K562 (cell line): Measurements from ENCODE around the gene SLC39A11. TPM values are rescaled to one million over a fixed set of nuclear protein-coding genes. Genes with fewer than 3 reads are reported as not detected.

ENCODE experiments used
- ATAC-seq: fragments of 200-7000 bp; cut with Tn5 transposase; 3 replicates; pipeline ENCODE4 v1.9.1; 2020; ENCODE audit warnings: moderate library complexity
- BruUV-seq: library from RNA; stranded (reverse); fragments of 400-500 nt; replicated peaks from 2 replicates; lab custom pipeline; 2021; lab: Mats Ljungman, UMichigan
- CTCF ChIA-PET: fragments of 300-600 bp; formaldehyde crosslinking; extraction: SDS; loops from one replicate; lab custom pipeline; 2021; ENCODE audit warnings: low intra/inter-chr PET ratio; lab: Yijun Ruan, JAX
- POLR2A ChIA-PET: fragments of 300-600, 350-650 bp; sonication (Branson Sonifier 250); formaldehyde crosslinking; extraction: SDS; loops from one replicate; lab custom pipeline; 2021; ENCODE audit warnings: antibody characterized with exemption, inconsistent platforms; lab: Yijun Ruan, JAX
- DNase-seq, 4 experiments: peaks; one replicate each; pipeline versions ENCODE4 v3.0.0 to v3.0.0-alpha.2; 2011 to 2018; ENCODE audit warnings: low spot score in 3 of 4, mixed read lengths in 3 of 4; ENCODE audit errors: extremely low read depth in 1 of 4
- FAIRE-seq: peaks from 2 replicates; lab custom pipeline; 2011; peaks lifted over from hg19 to GRCh38; lab: Jason Lieb, UNC
- H2AFZ ChIP-seq: 2 replicates; pipeline ENCODE4 v1.6.0; 2011; ENCODE audit warnings: low read depth, low read length, control low read depth, inconsistent platforms
- H3K27ac ChIP-seq: fragments of 200-600 bp; 3 replicates; pipeline ENCODE4 v1.8.0; 2011; ENCODE audit warnings: low read depth, mild to moderate bottlenecking, control low read depth, inconsistent platforms, low read length, moderate library complexity, mixed read lengths; ENCODE audit errors: extremely low read depth
- H3K27me3 ChIP-seq, 2 experiments: fragments of 300-600 bp in 1 of 2; 2 replicates in 1 of 2; 3 replicates in 1 of 2; pipeline versions ENCODE4 v1.6.0 to v1.8.0; 2011; ENCODE audit warnings: inconsistent platforms in 2 of 2, low read length in 2 of 2, mild to moderate bottlenecking in 1 of 2, mixed read lengths in 1 of 2, moderate library complexity in 1 of 2; ENCODE audit not compliant: control insufficient read depth in 2 of 2, insufficient read depth in 2 of 2
- H3K36me3 ChIP-seq: fragments of 300-600 bp; 3 replicates; pipeline ENCODE4 v1.8.0; 2011; ENCODE audit warnings: mild to moderate bottlenecking, low read length, inconsistent platforms; ENCODE audit not compliant: control insufficient read depth, insufficient read depth
- H3K4me1 ChIP-seq, 2 experiments: fragments of 200-600 bp in 1 of 2; replicated peaks in 1 of 2; 2 replicates in 1 of 2; 3 replicates in 1 of 2; pipeline versions ENCODE4 v1.5.1 to v1.8.0; 2011; ENCODE audit warnings: inconsistent platforms in 2 of 2, low read length in 2 of 2, mild to moderate bottlenecking in 1 of 2, mixed read lengths in 1 of 2, moderate library complexity in 1 of 2; ENCODE audit not compliant: control insufficient read depth in 2 of 2, insufficient read depth in 2 of 2
- H3K4me2 ChIP-seq: 2 replicates; pipeline ENCODE4 v1.6.1; 2011; ENCODE audit warnings: low read length, control low read depth, inconsistent platforms, mixed read lengths; ENCODE audit not compliant: insufficient read depth
- H3K4me3 ChIP-seq: fragments of 200-600 bp; sonication (generic), shearing (Covaris generic); 2 replicates; pipeline ENCODE4 v1.5.1; 2016; ENCODE audit warnings: control low read depth, inconsistent platforms
- H3K79me2 ChIP-seq: fragments of 200-600 bp; 3 replicates; pipeline ENCODE4 v1.8.0; 2011; ENCODE audit warnings: low read length, inconsistent platforms; ENCODE audit not compliant: control insufficient read depth, insufficient read depth
- H3K9ac ChIP-seq, 2 experiments: 2 replicates each; pipeline versions ENCODE4 v1.6.0 to v1.6.1; 2011; ENCODE audit warnings: low read depth in 2 of 2, low read length in 2 of 2, control low read depth in 1 of 2, inconsistent platforms in 1 of 2, mild to moderate bottlenecking in 1 of 2, mixed read lengths in 1 of 2; ENCODE audit not compliant: insufficient read depth in 1 of 2
- H3K9me1 ChIP-seq: one replicate; pipeline ENCODE4 v1.6.0; 2011; ENCODE audit warnings: inconsistent platforms, mild to moderate bottlenecking, low read length, moderate library complexity; ENCODE audit not compliant: control insufficient read depth, insufficient read depth
- H3K9me3 ChIP-seq: replicated peaks from 2 replicates; pipeline ENCODE4 v1.5.1; 2011; ENCODE audit warnings: low read depth, low read length, inconsistent platforms; ENCODE audit not compliant: control insufficient read depth, insufficient read depth
- H4K20me1 ChIP-seq: replicated peaks from 2 replicates; pipeline ENCODE4 v1.6.1; 2011; ENCODE audit warnings: low read length, inconsistent platforms, mixed read lengths; ENCODE audit not compliant: control insufficient read depth, insufficient read depth
- FOXJ2 ChIP-seq: fragments of 200-800 bp; sonication (Bioruptor generic); IDR thresholded peaks from 2 replicates; pipeline ENCODE4 v1.6.1; 2016; ENCODE audit warnings: missing genetic modification characterization, missing compliant biosample characterization
- ZNF79 ChIP-seq: fragments of 250-450 bp; sonication (Bioruptor Pico); IDR thresholded peaks from 2 replicates; pipeline ENCODE4 v1.4.0; 2020; ENCODE audit warnings: low read depth, mild to moderate bottlenecking, moderate library complexity
- WGBS: fragments of 100-300 bp; shearing (Covaris generic); methylation state at CpG from one replicate; pipeline ENCODE4 v1.1.6; 2016; ENCODE audit warnings: low coverage, mixed read lengths; ENCODE audit not compliant: insufficient coverage; ENCODE audit errors: missing lambda C conversion rate; 5-methylcytosine and 5-hydroxymethylcytosine counted together
- in situ Hi-C: fragments of 300-500 bp; cut with MboI; formaldehyde crosslinking; loops from 4 replicates; pipeline ENCODE4 v1.15.0; 2018; ENCODE audit warnings: inconsistent platforms, mixed read lengths
- intact Hi-C: fragments of 100-400 bp; cut with micrococcal nuclease; formaldehyde crosslinking; loops from 2 replicates; pipeline ENCODE4 v1.14.2; 2022
- polyA plus RNA-seq, 8 experiments: library from polyadenylated mRNA; depleted of rRNA in 4 of 8; stranded (reverse) in 5 of 8; unstranded in 3 of 8; fragments of >200 nt; fragmentation: Nextera tagmentation in 2 of 8; fragmentation: Illumina TruSeq in 1 of 8; extraction: Ambion mirVana in 2 of 8; extraction: Trizol in 1 of 8; gene quantifications; 2 replicates each; pipeline versions ENCODE4 v1.2.1 to v1.2.3, GENCODE V29; 2011 to 2014; ENCODE audit warnings: inconsistent platforms in 1 of 8, missing spikeins in 1 of 8
- total RNA-seq, 7 experiments: library from RNA; depleted of rRNA in 6 of 7; stranded (reverse); fragments of >200 nt in 6 of 7; fragmentation: Illumina TruSeq in 2 of 7; extraction: Trizol in 2 of 7; gene quantifications; 2 replicates each; pipeline versions ENCODE4 v1.2.1 to v1.2.3, GENCODE V29; 2011 to 2021; ENCODE audit warnings: low replicate concordance in 1 of 7
- TF ChIP-seq, protein P1 (sequence below), 2 experiments: fragments of 450-650 bp in 1 of 2; sonication (generic) in 1 of 2; formaldehyde crosslinking in 1 of 2; IDR thresholded peaks; 2 replicates each; pipeline versions ENCODE4 v1.7.1 to v1.9.0; 2016 to 2022; ENCODE audit warnings: inconsistent platforms in 1 of 2, mild to moderate bottlenecking in 1 of 2, missing genetic modification reagents in 1 of 2

Gene SLC39A11
- total and polyA plus RNA-seq, 9 of the 15 experiments (the other 6 are each of a cell fraction or from before 2014, with no cell fraction given): 10.5 to 26.4 (median 13.4) TPM

DNA sequence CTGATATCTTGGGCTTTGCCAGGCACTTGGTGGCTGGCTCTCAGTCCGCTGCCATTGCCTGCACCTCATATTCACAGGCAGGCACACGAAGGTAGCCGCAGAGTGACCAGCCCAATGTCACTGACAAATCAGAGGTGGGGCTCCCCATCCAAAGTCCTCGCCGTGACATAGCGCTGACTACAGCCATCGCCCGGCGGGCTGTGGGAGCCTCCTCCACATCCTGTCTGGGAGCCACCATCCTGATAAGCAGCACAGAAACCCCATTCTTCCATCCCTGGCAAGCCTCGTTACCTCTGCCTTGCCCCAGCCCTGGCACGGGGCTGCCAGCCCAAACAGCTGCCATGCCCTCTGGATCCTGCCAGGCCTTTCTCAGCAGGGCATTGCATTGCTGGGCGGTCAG, 437.8 kb downstream of the SLC39A11 start:
- Histone ChIP-seq H3K27ac (no peak overlapping the region), H3K79me2 (no peaks in the 10 kb centered on the region), H3K9ac (no peak overlapping the region), H2AFZ (no peak overlapping the region), H3K4me3 (no peak overlapping the region), H3K27me3 (peaks cover 0 to 4% of the 10 kb centered on the region in 2 experiments; a peak in 2 of 5 replicates)
- BruUV-seq: no TSS peak
- intact Hi-C loops: no loop called here
- CTCF ChIA-PET: no interaction called here
- POLR2A ChIA-PET: interaction anchor here (0.7 kb wide), 1 partner anchor 9 kb away, joined by 3 read pairs; no protein-coding TSS in a partner anchor
- 9% methylated on average over 12 of the region's 12 CpGs for WGBS
- ATAC-seq (no peak), DNase-seq (no peak)
- no peak for TF ChIP-seq FOXJ2 (tag)
- TF ChIP-seq, all 486 proteins: peak for 0
- H4K20me1 ChIP-seq: no peaks in the 10 kb centered on the region
- H3K4me1 ChIP-seq: peaks cover 0 to 5% of the 10 kb centered on the region in 2 experiments; a peak in 1 of 5 replicates
- no peaks in the 10 kb centered on the region for H3K36me3 ChIP-seq
- in situ Hi-C loops: no loop called here
- H3K4me2 ChIP-seq: no peak overlapping the region
- FAIRE-seq: no peak
- H3K9me3 ChIP-seq: no peaks in the 10 kb centered on the region
- no peaks in the 10 kb centered on the region for H3K9me1 ChIP-seq

DNA sequence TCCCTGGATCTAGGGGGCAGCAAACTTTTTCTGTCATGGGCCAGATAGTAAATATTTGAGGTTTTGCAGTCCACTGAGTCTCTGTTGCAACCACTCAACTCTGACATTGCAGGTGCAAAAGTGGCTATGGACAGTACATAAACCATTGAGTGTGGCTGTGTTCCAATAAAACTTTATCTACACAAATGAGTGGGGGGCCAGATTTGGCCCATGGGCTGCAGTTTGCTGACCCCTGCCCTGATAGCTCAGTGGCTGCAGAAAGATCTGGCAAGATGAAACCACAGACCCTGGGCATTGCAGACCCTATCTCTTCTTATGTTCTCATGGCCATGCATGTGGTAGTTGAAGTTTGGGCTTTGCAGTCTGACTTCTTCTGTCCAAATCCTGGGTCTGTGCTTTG, 440.5 kb downstream of the SLC39A11 start:
- H3K9ac ChIP-seq: no peak overlapping the region
- no peaks in the 10 kb centered on the region for H3K36me3 ChIP-seq
- no peak for DNase-seq
- no TSS peak for BruUV-seq
- no peak for FAIRE-seq
- no peaks in the 10 kb centered on the region for H4K20me1 ChIP-seq
- H3K9me1 ChIP-seq: no peaks in the 10 kb centered on the region
- H2AFZ ChIP-seq: no peak overlapping the region
- H3K27ac ChIP-seq: no peak overlapping the region
- H3K4me3 ChIP-seq: no peak overlapping the region
- no peaks in the 10 kb centered on the region for H3K79me2 ChIP-seq
- intact Hi-C loops (no loop called here), in situ Hi-C loops (no loop called here)
- peaks cover 0 to 5% of the 10 kb centered on the region in 2 experiments; a peak in 1 of 5 replicates for H3K4me1 ChIP-seq
- H3K4me2 ChIP-seq: no peak overlapping the region
- peaks cover 0 to 4% of the 10 kb centered on the region in 2 experiments; a peak in 2 of 5 replicates for H3K27me3 ChIP-seq
- ATAC-seq: no peak
- POLR2A ChIA-PET: interaction anchor here (0.6 to 1.1 kb wide), 4 partner anchors 14 to 133 kb away, joined by 3 to 4 read pairs (median 4); no protein-coding TSS in a partner anchor
- CTCF ChIA-PET: no interaction called here
- no peaks in the 10 kb centered on the region for H3K9me3 ChIP-seq
- TF ChIP-seq, protein P1, sequence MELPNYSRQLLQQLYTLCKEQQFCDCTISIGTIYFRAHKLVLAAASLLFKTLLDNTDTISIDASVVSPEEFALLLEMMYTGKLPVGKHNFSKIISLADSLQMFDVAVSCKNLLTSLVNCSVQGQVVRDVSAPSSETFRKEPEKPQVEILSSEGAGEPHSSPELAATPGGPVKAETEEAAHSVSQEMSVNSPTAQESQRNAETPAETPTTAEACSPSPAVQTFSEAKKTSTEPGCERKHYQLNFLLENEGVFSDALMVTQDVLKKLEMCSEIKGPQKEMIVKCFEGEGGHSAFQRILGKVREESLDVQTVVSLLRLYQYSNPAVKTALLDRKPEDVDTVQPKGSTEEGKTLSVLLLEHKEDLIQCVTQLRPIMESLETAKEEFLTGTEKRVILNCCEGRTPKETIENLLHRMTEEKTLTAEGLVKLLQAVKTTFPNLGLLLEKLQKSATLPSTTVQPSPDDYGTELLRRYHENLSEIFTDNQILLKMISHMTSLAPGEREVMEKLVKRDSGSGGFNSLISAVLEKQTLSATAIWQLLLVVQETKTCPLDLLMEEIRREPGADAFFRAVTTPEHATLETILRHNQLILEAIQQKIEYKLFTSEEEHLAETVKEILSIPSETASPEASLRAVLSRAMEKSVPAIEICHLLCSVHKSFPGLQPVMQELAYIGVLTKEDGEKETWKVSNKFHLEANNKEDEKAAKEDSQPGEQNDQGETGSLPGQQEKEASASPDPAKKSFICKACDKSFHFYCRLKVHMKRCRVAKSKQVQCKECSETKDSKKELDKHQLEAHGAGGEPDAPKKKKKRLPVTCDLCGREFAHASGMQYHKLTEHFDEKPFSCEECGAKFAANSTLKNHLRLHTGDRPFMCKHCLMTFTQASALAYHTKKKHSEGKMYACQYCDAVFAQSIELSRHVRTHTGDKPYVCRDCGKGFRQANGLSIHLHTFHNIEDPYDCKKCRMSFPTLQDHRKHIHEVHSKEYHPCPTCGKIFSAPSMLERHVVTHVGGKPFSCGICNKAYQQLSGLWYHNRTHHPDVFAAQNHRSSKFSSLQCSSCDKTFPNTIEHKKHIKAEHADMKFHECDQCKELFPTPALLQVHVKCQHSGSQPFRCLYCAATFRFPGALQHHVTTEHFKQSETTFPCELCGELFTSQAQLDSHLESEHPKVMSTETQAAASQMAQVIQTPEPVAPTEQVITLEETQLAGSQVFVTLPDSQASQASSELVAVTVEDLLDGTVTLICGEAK (IDR thresholded peaks at IDR 0.05): peak; percentile 65; the same call in 1 of the 2 replicates
- TF ChIP-seq, protein P1 (CRISPR knock-in tag; IDR thresholded peaks at IDR 0.05): no peak
- TF ChIP-seq ZNF79: no peak
